HepG2 (cell line): ENCODE data around the gene KDM4B. TPM values are rescaled to one million over a fixed set of nuclear protein-coding genes. Genes with fewer than 3 reads are reported as not detected.

Experiments
- ATAC-seq: fragments of 200-7000 bp; cut with Tn5 transposase; 3 replicates; pipeline ENCODE4 v1.9.1; 2020; ENCODE audit warnings: mild to moderate bottlenecking, moderate library complexity
- BruUV-seq: library from RNA; stranded (reverse); fragments of 400-500 nt; replicated peaks from 2 replicates; lab custom pipeline; 2021; lab: Mats Ljungman, UMichigan
- CTCF ChIA-PET: fragments of 300-600 bp; formaldehyde crosslinking; extraction: SDS; loops from one replicate; lab custom pipeline; 2021; ENCODE audit warnings: low total read pairs, inconsistent platforms, low intra/inter-chr PET ratio; lab: Yijun Ruan, JAX
- POLR2A ChIA-PET: fragments of 350-600 bp; sonication (Branson Sonifier 250); formaldehyde crosslinking; loops from one replicate; lab custom pipeline; 2020; ENCODE audit warnings: antibody characterized with exemption, inconsistent platforms; lab: Yijun Ruan, JAX
- DNase-seq: peaks from one replicate; pipeline ENCODE4 v3.0.0-alpha.2; 2015; ENCODE audit warnings: low spot score
- FAIRE-seq: peaks from 3 replicates; lab custom pipeline; 2011; peaks lifted over from hg19 to GRCh38; lab: Jason Lieb, UNC
- H2AFZ ChIP-seq: one replicate; pipeline ENCODE4 v1.6.1; 2011; ENCODE audit warnings: low read length, inconsistent platforms
- H3K27ac ChIP-seq: fragments of 300-600 bp; 3 replicates; pipeline ENCODE4 v1.8.0; 2011; ENCODE audit warnings: mixed run types, mild to moderate bottlenecking, mixed read lengths, low read length, inconsistent platforms; ENCODE audit not compliant: insufficient read depth; ENCODE audit errors: extremely low read length
- H3K27me3 ChIP-seq, 2 experiments: fragments of 200-600 bp in 1 of 2; 2 replicates in 1 of 2; 3 replicates in 1 of 2; pipeline versions ENCODE4 v1.6.0 to v1.8.0; 2011; ENCODE audit warnings: low read length in 2 of 2, mild to moderate bottlenecking in 2 of 2, moderate library complexity in 2 of 2, inconsistent platforms in 1 of 2; ENCODE audit not compliant: insufficient read depth in 2 of 2, control insufficient read depth in 1 of 2
- H3K36me3 ChIP-seq, 2 experiments: fragments of 200-600 bp in 1 of 2; replicated peaks in 1 of 2; 2 replicates in 1 of 2; 3 replicates in 1 of 2; pipeline versions ENCODE4 v1.5.1 to v1.8.0; 2011; ENCODE audit warnings: low read length in 2 of 2, inconsistent platforms in 1 of 2; ENCODE audit not compliant: insufficient read depth in 2 of 2, control insufficient read depth in 1 of 2
- H3K4me1 ChIP-seq: 2 replicates; pipeline ENCODE4 v1.5.1; 2012; ENCODE audit warnings: low read length, inconsistent platforms; ENCODE audit not compliant: insufficient read depth
- H3K4me2 ChIP-seq: 2 replicates; pipeline ENCODE4 v1.6.0; 2011; ENCODE audit warnings: low read depth, low read length, inconsistent platforms
- H3K4me3 ChIP-seq, 3 experiments: fragments of 200-600 bp in 1 of 3; sonication (generic), shearing (Covaris generic) in 1 of 3; replicated peaks in 1 of 3; 2 replicates each; pipeline ENCODE4 v1.5.1; 2011 to 2016; ENCODE audit warnings: low read length in 3 of 3, inconsistent platforms in 2 of 3, low read depth in 2 of 3, mild to moderate bottlenecking in 2 of 3, control low read depth in 1 of 3, mixed read lengths in 1 of 3; ENCODE audit not compliant: insufficient read depth in 1 of 3
- H3K79me2 ChIP-seq: one replicate; pipeline ENCODE4 v1.6.1; 2011; ENCODE audit warnings: low read length, inconsistent platforms; ENCODE audit not compliant: insufficient read depth
- H3K9ac ChIP-seq: 2 replicates; pipeline ENCODE4 v1.6.0; 2011; ENCODE audit warnings: mild to moderate bottlenecking, low read depth, low read length, inconsistent platforms; ENCODE audit not compliant: insufficient read depth
- H3K9me3 ChIP-seq: 2 replicates; pipeline ENCODE4 v1.5.1; 2012; ENCODE audit warnings: mild to moderate bottlenecking, low read length
- H4K20me1 ChIP-seq: 2 replicates; pipeline ENCODE4 v1.6.0; 2011; ENCODE audit warnings: inconsistent platforms, mild to moderate bottlenecking, low read length, moderate library complexity; ENCODE audit not compliant: insufficient read depth
- ELF3 ChIP-seq: IDR thresholded peaks from 2 replicates; pipeline ENCODE4 v1.6.1; 2016; ENCODE audit warnings: missing genetic modification reagents, missing compliant biosample characterization
- FOXC1 ChIP-seq: sonication (generic); formaldehyde crosslinking; IDR thresholded peaks from 2 replicates; pipeline ENCODE4 v1.8.0; 2022; ENCODE audit warnings: mild to moderate bottlenecking, missing genetic modification reagents, borderline replicate concordance
- NCOA2 ChIP-seq: sonication (generic); formaldehyde crosslinking; IDR thresholded peaks from 2 replicates; pipeline ENCODE4 v1.8.0; 2022; ENCODE audit warnings: inconsistent platforms
- PITX1 ChIP-seq: sonication (generic); formaldehyde crosslinking; IDR thresholded peaks from 2 replicates; pipeline ENCODE4 v1.5.1; 2020; ENCODE audit warnings: mild to moderate bottlenecking, missing genetic modification reagents
- SNRNP70 ChIP-seq: fragments of 200-400 bp; formaldehyde crosslinking; IDR thresholded peaks from 2 replicates; pipeline ENCODE4 v1.6.1; 2017; ENCODE audit warnings: mild to moderate bottlenecking, low read depth, low read length, moderate library complexity
- SP2 ChIP-seq: sonication (generic); formaldehyde crosslinking; IDR thresholded peaks from 2 replicates; pipeline ENCODE4 v1.5.1; 2020; ENCODE audit warnings: mild to moderate bottlenecking, missing genetic modification reagents
- ZMYM4 ChIP-seq: sonication (generic); formaldehyde crosslinking; IDR thresholded peaks from 2 replicates; pipeline ENCODE4 v1.8.1; 2023; ENCODE audit warnings: mild to moderate bottlenecking, missing genetic modification reagents
- ZNF180 ChIP-seq: sonication (generic); formaldehyde crosslinking; IDR thresholded peaks from 2 replicates; pipeline ENCODE4 v1.4.0; 2020; ENCODE audit warnings: low read depth, missing genetic modification reagents, borderline replicate concordance
- ZNF407 ChIP-seq: sonication (generic); formaldehyde crosslinking; IDR thresholded peaks from one replicate; pipeline ENCODE4 v1.5.1; 2020; ENCODE audit warnings: mild to moderate bottlenecking, missing genetic modification reagents; ENCODE audit errors: not compliant biosample characterization
- ZNF546 ChIP-seq: sonication (generic); formaldehyde crosslinking; conservative IDR thresholded peaks from 2 replicates; pipeline ENCODE4 v1.8.1; 2023; ENCODE audit warnings: mild to moderate bottlenecking, missing genetic modification reagents
- WGBS: methylation state at CpG from one replicate; pipeline ENCODE4 v1.1.6; 2017; ENCODE audit warnings: low lambda C conversion rate; 5-methylcytosine and 5-hydroxymethylcytosine counted together
- in situ Hi-C: cut with HindIII; loops from 2 replicates; pipeline ENCODE4 v1.10.0; 2017; ENCODE audit warnings: low pct_unique_long_range_greater_than_20kb; ENCODE audit not compliant: extremely low pct_ligation_motif_present
- intact Hi-C: fragments of 100-400 bp; cut with micrococcal nuclease; formaldehyde crosslinking; loops from one replicate; pipeline ENCODE4 v1.10.0; 2022; ENCODE audit not compliant: unreplicated experiment
- polyA plus RNA-seq, 8 experiments: library from polyadenylated mRNA; depleted of rRNA in 3 of 8; stranded (reverse) in 7 of 8; unstranded in 1 of 8; fragments of >200 nt; fragmentation: Illumina TruSeq in 4 of 8; extraction: Trizol in 4 of 8; gene quantifications; 2 replicates each; pipeline versions ENCODE4 v1.2.1 to v1.2.3, GENCODE V29; 2011 to 2016; ENCODE audit warnings: low read depth in 4 of 8, missing spikeins in 1 of 8, mixed read lengths in 1 of 8; ENCODE audit not compliant: insufficient read depth in 1 of 8
- total RNA-seq, 5 experiments: library from RNA; depleted of rRNA; stranded (reverse); fragments of >200 nt; fragmentation: Illumina TruSeq; extraction: Trizol; gene quantifications; 2 replicates each; pipeline ENCODE4 v1.2.3, GENCODE V29; 2016; ENCODE audit warnings: low read depth in 1 of 5
- TF ChIP-seq, protein P1 (sequence below): sonication (generic); formaldehyde crosslinking; IDR thresholded peaks from 2 replicates; pipeline ENCODE4 v1.4.0; 2020; ENCODE audit warnings: missing genetic modification reagents, borderline replicate concordance
- TF ChIP-seq, protein P2 (sequence below): sonication (generic); formaldehyde crosslinking; IDR thresholded peaks from 2 replicates; pipeline ENCODE4 v1.4.0; 2020; ENCODE audit warnings: missing genetic modification reagents, borderline replicate concordance

The KDM4B gene
- total and polyA plus RNA-seq, 2 of the 13 experiments (the other 11 are each of a cell fraction or from before 2014, with no cell fraction given): 4.9 to 14.6 TPM

- Histone ChIP-seq H3K9me3 (no peaks in the 10 kb centered on the region), H2AFZ (no peak overlapping the region), H4K20me1 (0 out of 2 replicates have a peak, but pooled peaks cover 2% of the 10 kb centered on the region), H3K27ac (no peak overlapping the region), H3K4me1 (no peaks in the 10 kb centered on the region), H3K36me3 (peaks cover 12 to 59% of the 10 kb centered on the region in 2 experiments), H3K9ac (no peak overlapping the region), H3K27me3 (no peaks in the 10 kb centered on the region; a peak in 1 of 5 replicates), H3K4me2 (no peak overlapping the region), H3K4me3 (no peak overlapping the region), H3K79me2 (no peaks in the 10 kb centered on the region)
- intact Hi-C loops: no loop called here
- DNase-seq: no peak
- 89% methylated on average over 37 of the region's 44 CpGs for WGBS
- BruUV-seq: no TSS peak
- no peak for ATAC-seq
- ChIA-PET CTCF (no interaction called here), POLR2A (interaction anchor here (0.5 kb wide), 1 partner anchor 1301 kb away, joined by 3 read pairs; no protein-coding TSS in a partner anchor)
- in situ Hi-C loops: no loop called here
- no peak for FAIRE-seq
- TF ChIP-seq ELF3 (CRISPR knock-in tag) (no peak), PITX1 (CRISPR knock-in tag) (no peak), SP2 (CRISPR knock-in tag) (no peak), ZNF407 (CRISPR knock-in tag) (no peak), ZMYM4 (CRISPR knock-in tag) (no peak), FOXC1 (CRISPR knock-in tag) (no peak), NCOA2 (CRISPR knock-in tag) (no peak), SNRNP70 (no peak), ZNF546 (CRISPR knock-in tag) (no peak), ZNF180 (no peak)
- TF ChIP-seq, protein P1, sequence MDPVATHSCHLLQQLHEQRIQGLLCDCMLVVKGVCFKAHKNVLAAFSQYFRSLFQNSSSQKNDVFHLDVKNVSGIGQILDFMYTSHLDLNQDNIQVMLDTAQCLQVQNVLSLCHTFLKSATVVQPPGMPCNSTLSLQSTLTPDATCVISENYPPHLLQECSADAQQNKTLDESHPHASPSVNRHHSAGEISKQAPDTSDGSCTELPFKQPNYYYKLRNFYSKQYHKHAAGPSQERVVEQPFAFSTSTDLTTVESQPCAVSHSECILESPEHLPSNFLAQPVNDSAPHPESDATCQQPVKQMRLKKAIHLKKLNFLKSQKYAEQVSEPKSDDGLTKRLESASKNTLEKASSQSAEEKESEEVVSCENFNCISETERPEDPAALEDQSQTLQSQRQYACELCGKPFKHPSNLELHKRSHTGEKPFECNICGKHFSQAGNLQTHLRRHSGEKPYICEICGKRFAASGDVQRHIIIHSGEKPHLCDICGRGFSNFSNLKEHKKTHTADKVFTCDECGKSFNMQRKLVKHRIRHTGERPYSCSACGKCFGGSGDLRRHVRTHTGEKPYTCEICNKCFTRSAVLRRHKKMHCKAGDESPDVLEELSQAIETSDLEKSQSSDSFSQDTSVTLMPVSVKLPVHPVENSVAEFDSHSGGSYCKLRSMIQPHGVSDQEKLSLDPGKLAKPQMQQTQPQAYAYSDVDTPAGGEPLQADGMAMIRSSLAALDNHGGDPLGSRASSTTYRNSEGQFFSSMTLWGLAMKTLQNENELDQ (CRISPR knock-in tag): no peak
- TF ChIP-seq, protein P2, sequence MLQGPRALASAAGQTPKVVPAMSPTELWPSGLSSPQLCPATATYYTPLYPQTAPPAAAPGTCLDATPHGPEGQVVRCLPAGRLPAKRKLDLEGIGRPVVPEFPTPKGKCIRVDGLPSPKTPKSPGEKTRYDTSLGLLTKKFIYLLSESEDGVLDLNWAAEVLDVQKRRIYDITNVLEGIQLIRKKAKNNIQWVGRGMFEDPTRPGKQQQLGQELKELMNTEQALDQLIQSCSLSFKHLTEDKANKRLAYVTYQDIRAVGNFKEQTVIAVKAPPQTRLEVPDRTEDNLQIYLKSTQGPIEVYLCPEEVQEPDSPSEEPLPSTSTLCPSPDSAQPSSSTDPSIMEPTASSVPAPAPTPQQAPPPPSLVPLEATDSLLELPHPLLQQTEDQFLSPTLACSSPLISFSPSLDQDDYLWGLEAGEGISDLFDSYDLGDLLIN (CRISPR knock-in tag): no peak
These were observed 107.7 kb downstream of the KDM4B start for GRCh38 chr19:5076440-5077208.
